ENCODE results near the gene AATF.

AATF gene

DNA sequence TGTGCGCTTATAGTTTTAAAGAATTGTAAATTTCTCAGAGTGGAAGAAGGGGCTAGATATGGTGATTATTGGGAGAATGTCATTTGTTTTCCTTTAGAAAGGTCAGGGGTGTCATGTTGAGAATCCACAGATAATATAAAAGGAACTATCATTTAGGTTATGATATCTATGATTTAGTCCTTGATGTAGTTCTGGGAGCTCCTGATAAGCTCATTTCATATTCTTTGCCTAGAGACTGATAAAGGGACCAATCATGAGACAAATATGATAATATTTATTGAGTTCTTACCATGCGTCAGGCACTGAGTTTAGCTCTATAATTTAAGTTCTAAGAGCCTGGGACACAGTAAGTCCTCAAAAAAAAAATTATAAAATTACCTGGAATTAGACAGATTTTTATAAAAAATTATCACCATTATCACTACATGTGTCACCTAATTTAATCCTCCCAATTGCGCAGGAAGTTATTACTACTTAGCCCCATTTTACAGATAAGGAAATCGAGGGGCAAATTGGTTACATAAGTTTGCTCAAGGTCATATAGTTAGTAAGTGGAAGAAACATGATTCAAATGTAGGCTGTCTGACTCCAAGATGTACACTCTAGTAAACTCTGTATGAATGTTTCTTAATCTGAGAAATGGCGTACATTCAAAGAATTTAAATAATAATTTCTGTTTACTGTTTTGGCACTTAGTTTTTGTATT lies 2.5 kb downstream of the AATF start:
- H3K9ac ChIP-seq (ENCODE audit: insufficient read length, low read depth), result no peak overlapping the region
- H3K9me3 ChIP-seq (ENCODE audit: insufficient read depth, low read length), result no peaks in the 10 kb centered on the region
- peaks cover 1% of the 10 kb centered on the region for H3K4me1 ChIP-seq (ENCODE audit: insufficient read depth, insufficient read length)
- H3K4me3 ChIP-seq (ENCODE audit: insufficient read length, low read depth), result no peak overlapping the region
- TF ChIP-seq YY1 (IDR thresholded peaks at IDR 0.05; ENCODE audit: insufficient read depth, insufficient read length), result no peak
- H3K36me3 ChIP-seq (ENCODE audit: insufficient read depth, insufficient read length, low read length), result peaks cover 60% of the 10 kb centered on the region
- DNase-seq (ENCODE audit: low read depth, low spot score), result no peak
- peaks cover 36% of the 10 kb centered on the region for H3K27me3 ChIP-seq (ENCODE audit: insufficient read depth, insufficient read length)

DNA sequence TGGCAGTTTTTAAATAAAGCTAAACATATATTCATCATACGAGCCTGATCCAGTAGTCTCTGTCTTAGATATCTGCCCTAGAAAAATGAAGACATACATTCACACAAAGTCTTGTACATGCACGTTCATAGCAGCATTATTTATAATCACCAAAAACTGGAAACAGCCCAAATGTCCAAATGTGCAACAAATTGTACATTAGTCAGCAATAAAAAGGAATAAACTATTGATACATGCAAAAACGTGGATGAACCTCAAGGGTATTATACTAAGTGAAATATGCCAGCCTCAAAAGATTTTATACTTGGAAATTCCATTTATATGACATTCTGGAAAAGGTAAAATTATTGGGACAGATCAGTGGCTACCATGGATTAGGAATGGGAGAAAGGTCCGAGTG lies 22.8 kb downstream of the AATF start:
- no peak overlapping the region for H3K4me3 ChIP-seq (ENCODE audit: insufficient read length, low read depth)
- no peak for DNase-seq (ENCODE audit: low read depth, low spot score)
- peaks cover 12% of the 10 kb centered on the region for H3K36me3 ChIP-seq (ENCODE audit: insufficient read depth, insufficient read length, low read length)
- TF ChIP-seq YY1 (IDR thresholded peaks at IDR 0.05; ENCODE audit: insufficient read depth, insufficient read length), result no peak
- no peak for TF ChIP-seq SUZ12 (IDR thresholded peaks at IDR 0.05; ENCODE audit: extremely low read depth, insufficient read depth, insufficient read length)
- no peak for TF ChIP-seq ZNF274 (IDR thresholded peaks at IDR 0.05; ENCODE audit: low read depth, low read length)
- H3K9ac ChIP-seq (ENCODE audit: insufficient read length, low read depth), result no peak overlapping the region
- H3K4me1 ChIP-seq (ENCODE audit: insufficient read depth, insufficient read length), result no peaks in the 10 kb centered on the region
- no peaks in the 10 kb centered on the region for H3K9me3 ChIP-seq (ENCODE audit: insufficient read depth, low read length)
- H3K27me3 ChIP-seq (ENCODE audit: insufficient read depth, insufficient read length), result no peaks in the 10 kb centered on the region

DNA sequence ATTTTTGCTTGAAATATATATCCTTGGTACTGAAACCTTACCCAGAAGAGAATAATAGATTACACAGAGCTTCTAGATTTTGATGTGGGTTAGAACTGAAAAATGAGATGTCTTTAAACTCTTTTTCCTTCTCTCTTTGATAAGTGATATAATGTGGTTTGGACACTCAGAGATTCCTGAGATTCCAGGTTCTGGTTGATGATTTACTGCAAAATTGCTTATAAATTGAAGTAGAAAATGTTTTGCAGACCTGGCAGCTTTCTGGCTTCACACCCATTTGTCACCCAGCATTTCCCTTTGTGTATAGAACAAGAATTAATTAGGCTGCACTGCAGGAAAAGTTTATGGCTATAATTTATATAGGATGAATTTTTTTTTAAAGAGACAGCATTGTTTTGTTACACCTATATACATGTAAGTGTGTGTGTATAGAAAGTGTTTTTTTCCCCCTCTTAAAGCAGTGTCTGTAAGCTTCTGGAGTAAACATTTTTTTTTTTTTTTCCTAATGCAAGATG lies 23.5 kb downstream of the AATF start:
- Histone ChIP-seq H3K4me1 (ENCODE audit: insufficient read depth, insufficient read length) (no peaks in the 10 kb centered on the region), H3K27me3 (ENCODE audit: insufficient read depth, insufficient read length) (no peaks in the 10 kb centered on the region), H3K9me3 (ENCODE audit: insufficient read depth, low read length) (no peaks in the 10 kb centered on the region), H3K4me3 (ENCODE audit: insufficient read length, low read depth) (no peak overlapping the region), H3K36me3 (ENCODE audit: insufficient read depth, insufficient read length, low read length) (peaks cover 10% of the 10 kb centered on the region), H3K9ac (ENCODE audit: insufficient read length, low read depth) (no peak overlapping the region)
- no peak for DNase-seq (ENCODE audit: low read depth, low spot score)
- TF ChIP-seq SUZ12 (IDR thresholded peaks at IDR 0.05; ENCODE audit: extremely low read depth, insufficient read depth, insufficient read length) (no peak), YY1 (IDR thresholded peaks at IDR 0.05; ENCODE audit: insufficient read depth, insufficient read length) (no peak), ZNF274 (IDR thresholded peaks at IDR 0.05; ENCODE audit: low read depth, low read length) (no peak)

DNA sequence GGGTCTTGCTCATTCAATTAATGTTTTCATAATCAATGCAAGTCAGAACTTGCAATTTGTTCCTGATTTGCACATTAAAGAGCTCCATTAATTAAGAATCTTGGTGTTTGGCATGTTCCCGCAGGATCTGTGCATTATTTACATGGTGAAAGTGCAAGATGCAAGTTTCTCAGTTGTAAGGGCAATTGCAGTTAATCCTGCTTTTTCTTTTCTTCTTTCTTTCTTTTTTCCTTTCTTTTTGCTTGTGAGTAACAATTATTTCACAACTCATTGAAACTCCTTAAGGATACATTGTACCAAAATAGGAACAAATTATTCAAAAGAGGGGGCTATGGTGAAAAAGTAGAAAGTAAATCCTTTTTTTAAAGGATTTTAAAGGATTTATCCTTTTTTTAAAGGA lies 24.2 kb downstream of the AATF start:
- Histone ChIP-seq H3K36me3 (ENCODE audit: insufficient read depth, insufficient read length, low read length) (peaks cover 5% of the 10 kb centered on the region), H3K9ac (ENCODE audit: insufficient read length, low read depth) (no peak overlapping the region), H3K27me3 (ENCODE audit: insufficient read depth, insufficient read length) (no peaks in the 10 kb centered on the region), H3K4me1 (ENCODE audit: insufficient read depth, insufficient read length) (no peaks in the 10 kb centered on the region), H3K9me3 (ENCODE audit: insufficient read depth, low read length) (no peaks in the 10 kb centered on the region), H3K4me3 (ENCODE audit: insufficient read length, low read depth) (no peak overlapping the region)
- DNase-seq (ENCODE audit: low read depth, low spot score), result no peak
- TF ChIP-seq ZNF274 (IDR thresholded peaks at IDR 0.05; ENCODE audit: low read depth, low read length), result no peak
- no peak for TF ChIP-seq YY1 (IDR thresholded peaks at IDR 0.05; ENCODE audit: insufficient read depth, insufficient read length)
- no peak for TF ChIP-seq SUZ12 (IDR thresholded peaks at IDR 0.05; ENCODE audit: extremely low read depth, insufficient read depth, insufficient read length)

DNA sequence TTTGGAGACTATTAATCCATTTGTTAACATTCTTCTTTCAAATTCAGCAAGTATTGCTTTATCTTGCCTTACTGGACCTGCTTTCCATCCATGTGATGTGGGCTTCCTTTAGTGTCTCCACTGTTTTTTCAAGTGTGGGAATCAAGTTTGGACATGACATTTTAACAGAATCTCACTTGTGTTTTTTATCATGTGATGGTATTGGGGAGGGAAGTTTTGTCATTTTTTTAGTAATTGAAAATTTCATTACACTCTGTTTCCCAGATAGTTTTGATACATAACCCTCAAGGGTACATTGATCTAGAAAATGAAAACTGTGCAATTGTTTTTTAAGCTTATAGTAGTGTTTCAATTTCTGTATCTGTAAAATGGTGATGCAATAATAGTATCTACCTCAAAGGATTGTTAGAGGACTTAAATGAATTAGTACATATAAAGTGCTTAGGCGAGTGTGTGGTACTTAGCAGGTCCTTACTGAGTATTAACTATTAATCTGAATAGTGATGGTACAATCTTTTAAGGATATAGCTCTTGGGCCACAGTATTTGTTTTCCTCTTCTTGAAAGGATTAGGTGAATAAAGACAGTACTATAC lies 27.3 kb downstream of the AATF start:
- H3K36me3 ChIP-seq (ENCODE audit: insufficient read depth, insufficient read length, low read length), result no peaks in the 10 kb centered on the region
- no peak overlapping the region for H3K9ac ChIP-seq (ENCODE audit: insufficient read length, low read depth)
- H3K27me3 ChIP-seq (ENCODE audit: insufficient read depth, insufficient read length), result no peaks in the 10 kb centered on the region
- no peak overlapping the region for H3K4me3 ChIP-seq (ENCODE audit: insufficient read length, low read depth)
- DNase-seq (ENCODE audit: low read depth, low spot score), result no peak
- H3K4me1 ChIP-seq (ENCODE audit: insufficient read depth, insufficient read length), result no peaks in the 10 kb centered on the region
- TF ChIP-seq ZNF274 (IDR thresholded peaks at IDR 0.05; ENCODE audit: low read depth, low read length), result no peak
- TF ChIP-seq YY1 (IDR thresholded peaks at IDR 0.05; ENCODE audit: insufficient read depth, insufficient read length), result no peak
- no peak for TF ChIP-seq SUZ12 (IDR thresholded peaks at IDR 0.05; ENCODE audit: extremely low read depth, insufficient read depth, insufficient read length)
- H3K9me3 ChIP-seq (ENCODE audit: insufficient read depth, low read length), result no peaks in the 10 kb centered on the region

DNA sequence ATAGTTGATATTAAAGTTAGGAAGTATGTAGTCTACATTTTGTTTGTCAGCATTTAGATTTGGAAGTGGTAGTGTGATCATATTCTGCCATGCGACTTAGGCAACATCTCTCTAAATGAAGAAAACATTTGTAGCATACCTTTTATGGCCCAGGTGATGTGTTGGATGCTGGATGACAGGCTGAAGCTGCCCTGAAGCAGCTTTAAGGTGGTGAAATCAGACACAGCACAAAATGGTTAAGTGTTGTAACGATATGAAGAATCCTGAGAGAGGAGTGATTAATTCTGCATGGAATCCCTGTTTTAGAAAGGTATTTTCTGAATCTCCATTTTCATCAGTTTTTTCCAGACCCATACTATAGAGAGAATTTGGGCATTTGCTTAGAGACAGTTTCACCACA lies 28.3 kb downstream of the AATF start:
- TF ChIP-seq ZNF274 (IDR thresholded peaks at IDR 0.05; ENCODE audit: low read depth, low read length), result no peak
- no peak for DNase-seq (ENCODE audit: low read depth, low spot score)
- H3K4me3 ChIP-seq (ENCODE audit: insufficient read length, low read depth), result no peak overlapping the region
- H3K27me3 ChIP-seq (ENCODE audit: insufficient read depth, insufficient read length), result no peaks in the 10 kb centered on the region
- H3K9me3 ChIP-seq (ENCODE audit: insufficient read depth, low read length), result no peaks in the 10 kb centered on the region
- no peaks in the 10 kb centered on the region for H3K36me3 ChIP-seq (ENCODE audit: insufficient read depth, insufficient read length, low read length)
- no peaks in the 10 kb centered on the region for H3K4me1 ChIP-seq (ENCODE audit: insufficient read depth, insufficient read length)
- H3K9ac ChIP-seq (ENCODE audit: insufficient read length, low read depth), result no peak overlapping the region

DNA sequence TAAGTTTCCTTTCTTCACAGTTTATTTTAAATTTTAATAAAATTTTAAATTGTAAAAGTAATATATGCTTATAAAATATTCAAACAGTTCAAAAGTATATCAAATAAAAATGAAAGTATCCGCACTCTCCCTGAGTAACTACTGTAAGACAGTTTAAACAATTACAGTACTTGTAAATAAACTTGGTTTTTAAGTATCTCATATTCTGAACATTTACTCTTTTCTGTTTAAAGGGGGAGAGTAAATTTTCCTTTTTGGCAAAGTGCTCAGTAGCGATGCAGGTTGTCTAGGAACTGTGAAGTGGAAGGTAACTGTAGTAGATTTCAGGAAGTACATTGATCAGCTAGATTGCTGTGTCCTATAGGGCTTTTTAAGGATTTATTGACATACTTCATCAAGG lies 28.8 kb downstream of the AATF start:
- Histone ChIP-seq H3K4me3 (ENCODE audit: insufficient read length, low read depth) (no peak overlapping the region), H3K4me1 (ENCODE audit: insufficient read depth, insufficient read length) (no peaks in the 10 kb centered on the region), H3K9ac (ENCODE audit: insufficient read length, low read depth) (no peak overlapping the region), H3K9me3 (ENCODE audit: insufficient read depth, low read length) (no peaks in the 10 kb centered on the region), H3K36me3 (ENCODE audit: insufficient read depth, insufficient read length, low read length) (no peaks in the 10 kb centered on the region), H3K27me3 (ENCODE audit: insufficient read depth, insufficient read length) (no peaks in the 10 kb centered on the region)
- DNase-seq (ENCODE audit: low read depth, low spot score), result no peak
- TF ChIP-seq ZNF274 (IDR thresholded peaks at IDR 0.05; ENCODE audit: low read depth, low read length) (no peak), SUZ12 (IDR thresholded peaks at IDR 0.05; ENCODE audit: extremely low read depth, insufficient read depth, insufficient read length) (no peak), YY1 (IDR thresholded peaks at IDR 0.05; ENCODE audit: insufficient read depth, insufficient read length) (no peak)
